HepG2 (cell line): ENCODE data around the gene BSG. TPM values are rescaled to one million over a fixed set of nuclear protein-coding genes. Genes with fewer than 3 reads are reported as not detected.
"Not testable (repeated sequence)": the region's sequence is repeated elsewhere in the genome, so short reads cannot be mapped to it uniquely, and the experiment has no call there.

Source experiments
- ATAC-seq: fragments of 200-7000 bp; cut with Tn5 transposase; 3 replicates; pipeline ENCODE4 v1.9.1; 2020; ENCODE audit warnings: mild to moderate bottlenecking, moderate library complexity
- BruUV-seq: library from RNA; stranded (reverse); fragments of 400-500 nt; replicated peaks from 2 replicates; lab custom pipeline; 2021; lab: Mats Ljungman, UMichigan
- CTCF ChIA-PET: fragments of 300-600 bp; formaldehyde crosslinking; extraction: SDS; loops from one replicate; lab custom pipeline; 2021; ENCODE audit warnings: low total read pairs, inconsistent platforms, low intra/inter-chr PET ratio; lab: Yijun Ruan, JAX
- POLR2A ChIA-PET: fragments of 350-600 bp; sonication (Branson Sonifier 250); formaldehyde crosslinking; loops from one replicate; lab custom pipeline; 2020; ENCODE audit warnings: antibody characterized with exemption, inconsistent platforms; lab: Yijun Ruan, JAX
- DNase-seq: peaks from one replicate; pipeline ENCODE4 v3.0.0-alpha.2; 2015; ENCODE audit warnings: low spot score
- FAIRE-seq: peaks from 3 replicates; lab custom pipeline; 2011; peaks lifted over from hg19 to GRCh38; lab: Jason Lieb, UNC
- H2AFZ ChIP-seq: one replicate; pipeline ENCODE4 v1.6.1; 2011; ENCODE audit warnings: low read length, inconsistent platforms
- H3K27ac ChIP-seq: fragments of 300-600 bp; 3 replicates; pipeline ENCODE4 v1.8.0; 2011; ENCODE audit warnings: mixed run types, mild to moderate bottlenecking, mixed read lengths, low read length, inconsistent platforms; ENCODE audit not compliant: insufficient read depth; ENCODE audit errors: extremely low read length
- H3K27me3 ChIP-seq, 2 experiments: fragments of 200-600 bp in 1 of 2; 2 replicates in 1 of 2; 3 replicates in 1 of 2; pipeline versions ENCODE4 v1.6.0 to v1.8.0; 2011; ENCODE audit warnings: low read length in 2 of 2, mild to moderate bottlenecking in 2 of 2, moderate library complexity in 2 of 2, inconsistent platforms in 1 of 2; ENCODE audit not compliant: insufficient read depth in 2 of 2, control insufficient read depth in 1 of 2
- H3K36me3 ChIP-seq, 2 experiments: fragments of 200-600 bp in 1 of 2; replicated peaks in 1 of 2; 2 replicates in 1 of 2; 3 replicates in 1 of 2; pipeline versions ENCODE4 v1.5.1 to v1.8.0; 2011; ENCODE audit warnings: low read length in 2 of 2, inconsistent platforms in 1 of 2; ENCODE audit not compliant: insufficient read depth in 2 of 2, control insufficient read depth in 1 of 2
- H3K4me1 ChIP-seq: 2 replicates; pipeline ENCODE4 v1.5.1; 2012; ENCODE audit warnings: low read length, inconsistent platforms; ENCODE audit not compliant: insufficient read depth
- H3K4me2 ChIP-seq: 2 replicates; pipeline ENCODE4 v1.6.0; 2011; ENCODE audit warnings: low read depth, low read length, inconsistent platforms
- H3K4me3 ChIP-seq, 3 experiments: fragments of 200-600 bp in 1 of 3; sonication (generic), shearing (Covaris generic) in 1 of 3; replicated peaks in 1 of 3; 2 replicates each; pipeline ENCODE4 v1.5.1; 2011 to 2016; ENCODE audit warnings: low read length in 3 of 3, inconsistent platforms in 2 of 3, low read depth in 2 of 3, mild to moderate bottlenecking in 2 of 3, control low read depth in 1 of 3, mixed read lengths in 1 of 3; ENCODE audit not compliant: insufficient read depth in 1 of 3
- H3K79me2 ChIP-seq: one replicate; pipeline ENCODE4 v1.6.1; 2011; ENCODE audit warnings: low read length, inconsistent platforms; ENCODE audit not compliant: insufficient read depth
- H3K9ac ChIP-seq: 2 replicates; pipeline ENCODE4 v1.6.0; 2011; ENCODE audit warnings: mild to moderate bottlenecking, low read depth, low read length, inconsistent platforms; ENCODE audit not compliant: insufficient read depth
- H3K9me3 ChIP-seq: 2 replicates; pipeline ENCODE4 v1.5.1; 2012; ENCODE audit warnings: mild to moderate bottlenecking, low read length
- H4K20me1 ChIP-seq: 2 replicates; pipeline ENCODE4 v1.6.0; 2011; ENCODE audit warnings: inconsistent platforms, mild to moderate bottlenecking, low read length, moderate library complexity; ENCODE audit not compliant: insufficient read depth
- MEIS2 ChIP-seq: sonication (generic); formaldehyde crosslinking; IDR thresholded peaks from 2 replicates; pipeline ENCODE4 v1.9.0; 2021; ENCODE audit warnings: mild to moderate bottlenecking, missing genetic modification reagents
- WGBS: methylation state at CpG from one replicate; pipeline ENCODE4 v1.1.6; 2017; ENCODE audit warnings: low lambda C conversion rate; 5-methylcytosine and 5-hydroxymethylcytosine counted together
- in situ Hi-C: cut with HindIII; loops from 2 replicates; pipeline ENCODE4 v1.10.0; 2017; ENCODE audit warnings: low pct_unique_long_range_greater_than_20kb; ENCODE audit not compliant: extremely low pct_ligation_motif_present
- intact Hi-C: fragments of 100-400 bp; cut with micrococcal nuclease; formaldehyde crosslinking; loops from one replicate; pipeline ENCODE4 v1.10.0; 2022; ENCODE audit not compliant: unreplicated experiment
- polyA plus RNA-seq, 8 experiments: library from polyadenylated mRNA; depleted of rRNA in 3 of 8; stranded (reverse) in 7 of 8; unstranded in 1 of 8; fragments of >200 nt; fragmentation: Illumina TruSeq in 4 of 8; extraction: Trizol in 4 of 8; gene quantifications; 2 replicates each; pipeline versions ENCODE4 v1.2.1 to v1.2.3, GENCODE V29; 2011 to 2016; ENCODE audit warnings: low read depth in 4 of 8, missing spikeins in 1 of 8, mixed read lengths in 1 of 8; ENCODE audit not compliant: insufficient read depth in 1 of 8
- total RNA-seq, 5 experiments: library from RNA; depleted of rRNA; stranded (reverse); fragments of >200 nt; fragmentation: Illumina TruSeq; extraction: Trizol; gene quantifications; 2 replicates each; pipeline ENCODE4 v1.2.3, GENCODE V29; 2016; ENCODE audit warnings: low read depth in 1 of 5
- TF ChIP-seq, protein P1 (sequence below), 2 experiments: sonication (generic) in 1 of 2; formaldehyde crosslinking in 1 of 2; IDR thresholded peaks; 2 replicates each; pipeline versions ENCODE4 v1.6.1 to v1.9.0; 2014 to 2022; ENCODE audit warnings: antibody characterized with exemption in 1 of 2, borderline replicate concordance in 1 of 2, inconsistent platforms in 1 of 2, low read depth in 1 of 2, missing genetic modification reagents in 1 of 2

BSG gene
- total and polyA plus RNA-seq, 2 of the 13 experiments (the other 11 are each of a cell fraction or from before 2014, with no cell fraction given) = 309 to 754 TPM

GRCh38 chr19:625257-625656 is 52.9 kb downstream of the BSG start (continued):
- TF ChIP-seq, protein P1, sequence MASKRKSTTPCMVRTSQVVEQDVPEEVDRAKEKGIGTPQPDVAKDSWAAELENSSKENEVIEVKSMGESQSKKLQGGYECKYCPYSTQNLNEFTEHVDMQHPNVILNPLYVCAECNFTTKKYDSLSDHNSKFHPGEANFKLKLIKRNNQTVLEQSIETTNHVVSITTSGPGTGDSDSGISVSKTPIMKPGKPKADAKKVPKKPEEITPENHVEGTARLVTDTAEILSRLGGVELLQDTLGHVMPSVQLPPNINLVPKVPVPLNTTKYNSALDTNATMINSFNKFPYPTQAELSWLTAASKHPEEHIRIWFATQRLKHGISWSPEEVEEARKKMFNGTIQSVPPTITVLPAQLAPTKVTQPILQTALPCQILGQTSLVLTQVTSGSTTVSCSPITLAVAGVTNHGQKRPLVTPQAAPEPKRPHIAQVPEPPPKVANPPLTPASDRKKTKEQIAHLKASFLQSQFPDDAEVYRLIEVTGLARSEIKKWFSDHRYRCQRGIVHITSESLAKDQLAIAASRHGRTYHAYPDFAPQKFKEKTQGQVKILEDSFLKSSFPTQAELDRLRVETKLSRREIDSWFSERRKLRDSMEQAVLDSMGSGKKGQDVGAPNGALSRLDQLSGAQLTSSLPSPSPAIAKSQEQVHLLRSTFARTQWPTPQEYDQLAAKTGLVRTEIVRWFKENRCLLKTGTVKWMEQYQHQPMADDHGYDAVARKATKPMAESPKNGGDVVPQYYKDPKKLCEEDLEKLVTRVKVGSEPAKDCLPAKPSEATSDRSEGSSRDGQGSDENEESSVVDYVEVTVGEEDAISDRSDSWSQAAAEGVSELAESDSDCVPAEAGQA (IDR thresholded peaks at IDR 0.05; ENCODE audit: low read depth) = no peak
- TF ChIP-seq, protein P1 (CRISPR knock-in tag; IDR thresholded peaks at IDR 0.05; ENCODE audit: borderline replicate concordance) = no peak
- no peak for TF ChIP-seq MEIS2 (CRISPR knock-in tag)

GRCh38 chr19:626566-626965 is 54.2 kb downstream of the BSG start:
- H4K20me1 ChIP-seq, BruUV-seq, H3K9ac ChIP-seq, in situ Hi-C loops, H3K9me3 ChIP-seq, POLR2A ChIA-PET, H3K27me3 ChIP-seq, DNase-seq, CTCF ChIA-PET, H3K27ac ChIP-seq, FAIRE-seq, H2AFZ ChIP-seq, H3K4me3 ChIP-seq, H3K4me2 ChIP-seq, ATAC-seq, intact Hi-C loops: not testable (repeated sequence)
- Histone ChIP-seq H3K79me2 (peaks cover 17% of the 10 kb centered on the region), H3K36me3 (peaks cover 8 to 37% of the 10 kb centered on the region in 2 experiments), H3K4me1 (peaks cover 18% of the 10 kb centered on the region)
- WGBS = over 99% methylated on average over 7 of the region's 7 CpGs
